Endothelial cell of umbilical vein (primary cell): ENCODE results near the gene FAM72B. TPM values are rescaled to one million over a fixed set of nuclear protein-coding genes. Genes with fewer than 3 reads are reported as not detected.
"Not testable (repeated sequence)": the region's sequence is repeated elsewhere in the genome, so short reads cannot be mapped to it uniquely, and the experiment has no call there.

Experiments
- BruUV-seq: library from RNA; stranded (reverse); fragments of 400-500 nt; replicated peaks from 2 replicates; lab custom pipeline; 2021; lab: Mats Ljungman, UMichigan
- CTCF ChIA-PET: fragments of 300-600, 350-600 bp; sonication (Branson Sonifier 250); formaldehyde crosslinking; loops from one replicate; lab custom pipeline; 2021; ENCODE audit warnings: antibody characterized with exemption, inconsistent platforms; lab: Charles Lee
- POLR2A ChIA-PET: fragments of 300-600, 350-600 bp; sonication (Branson Sonifier 250); formaldehyde crosslinking; loops from one replicate; lab custom pipeline; 2021; ENCODE audit warnings: antibody characterized with exemption, inconsistent platforms; lab: Charles Lee
- DNase-seq: peaks from one replicate; pipeline ENCODE4 v3.0.0-alpha.2; 2011; ENCODE audit warnings: low read depth, low spot score
- FAIRE-seq: peaks from 2 replicates; lab custom pipeline; 2011; peaks lifted over from hg19 to GRCh38; lab: Jason Lieb, UNC
- H2AFZ ChIP-seq: 2 replicates; pipeline ENCODE4 v1.6.0; 2012; ENCODE audit warnings: low read depth, low read length, control low read depth, inconsistent platforms
- H3K27ac ChIP-seq: 2 replicates; pipeline ENCODE4 v1.5.1; 2011; ENCODE audit warnings: low read depth, mild to moderate bottlenecking, control low read depth, low read length, moderate library complexity; ENCODE audit not compliant: insufficient read depth
- H3K27me3 ChIP-seq, 2 experiments: 2 replicates each; pipeline versions ENCODE4 v1.6.0 to v1.6.1; 2011; ENCODE audit warnings: low read length in 2 of 2, mixed read lengths in 1 of 2; ENCODE audit not compliant: control insufficient read depth in 2 of 2, insufficient read depth in 2 of 2
- H3K36me3 ChIP-seq, 2 experiments: 2 replicates in 1 of 2; 3 replicates in 1 of 2; pipeline ENCODE4 v1.5.1; 2011; ENCODE audit warnings: low read length in 2 of 2, mild to moderate bottlenecking in 1 of 2, moderate library complexity in 1 of 2; ENCODE audit not compliant: control insufficient read depth in 2 of 2, insufficient read depth in 2 of 2; ENCODE audit errors: extremely low read depth in 1 of 2
- H3K4me1 ChIP-seq: 3 replicates; pipeline ENCODE4 v1.5.1; 2011; ENCODE audit warnings: mild to moderate bottlenecking, low read length; ENCODE audit not compliant: control insufficient read depth, insufficient read depth; ENCODE audit errors: extremely low read depth
- H3K4me2 ChIP-seq: 2 replicates; pipeline ENCODE4 v1.6.1; 2011; ENCODE audit warnings: low read length, control low read depth, mixed read lengths; ENCODE audit not compliant: insufficient read depth
- H3K4me3 ChIP-seq, 3 experiments: fragments of 200-600 bp in 1 of 3; sonication (generic), shearing (Covaris generic) in 1 of 3; replicated peaks in 1 of 3; 2 replicates each; pipeline ENCODE4 v1.5.1; 2011 to 2016; ENCODE audit warnings: control low read depth in 3 of 3, low read length in 3 of 3, mild to moderate bottlenecking in 2 of 3, inconsistent platforms in 1 of 3, low read depth in 1 of 3, moderate library complexity in 1 of 3; ENCODE audit not compliant: insufficient read depth in 1 of 3
- H3K79me2 ChIP-seq: 2 replicates; pipeline ENCODE4 v1.6.0; 2012; ENCODE audit warnings: low read length, inconsistent platforms; ENCODE audit not compliant: control insufficient read depth, insufficient read depth
- H3K9ac ChIP-seq: replicated peaks from 2 replicates; pipeline ENCODE3; 2011; ENCODE audit warnings: low read length, control low read depth; ENCODE audit not compliant: insufficient read depth; ENCODE audit errors: extremely low read depth
- H3K9me1 ChIP-seq: replicated peaks from 3 replicates; pipeline ENCODE4 v1.6.0; 2011; ENCODE audit warnings: mild to moderate bottlenecking, low read length; ENCODE audit not compliant: control insufficient read depth, insufficient read depth; ENCODE audit errors: extremely low read depth
- H3K9me3 ChIP-seq: replicated peaks from 2 replicates; pipeline ENCODE4 v1.5.1; 2012; ENCODE audit warnings: low read length, inconsistent platforms; ENCODE audit not compliant: control insufficient read depth, insufficient read depth
- H4K20me1 ChIP-seq: replicated peaks from 2 replicates; pipeline ENCODE3; 2011; ENCODE audit warnings: mild to moderate bottlenecking, low read length; ENCODE audit not compliant: control insufficient read depth, insufficient read depth; ENCODE audit errors: extremely low read depth
- dilution Hi-C: fragments of 300-500 bp; cut with MboI; formaldehyde crosslinking; loops from one replicate; pipeline ENCODE4 v1.15.0; 2019; ENCODE audit warnings: low sequenced_read_pairs; ENCODE audit not compliant: extremely low pct_ligation_motif_present
- intact Hi-C: fragments of 100-400 bp; cut with micrococcal nuclease; formaldehyde crosslinking; loops from one replicate; pipeline ENCODE4 v1.10.0; 2022
- polyA plus RNA-seq, 4 experiments: library from polyadenylated mRNA; depleted of rRNA in 3 of 4; stranded (reverse) in 3 of 4; unstranded in 1 of 4; fragments of >200 nt; gene quantifications; 2 replicates each; pipeline versions ENCODE4 v1.2.1 to v1.2.3, GENCODE V29; 2011 to 2012; ENCODE audit warnings: missing spikeins in 1 of 4
- total RNA-seq: library from RNA; stranded (reverse); gene quantifications from 2 replicates; pipeline ENCODE4 v1.2.3, GENCODE V29; 2021

FAM72B gene
- total and polyA plus RNA-seq, 2 donors (not counting 3 experiments of a cell fraction or from before 2014, with no cell fraction given), result 1.9 to 6.5 TPM

GRCh38 chr1:121227544-121228330 lies 43.6 kb upstream of the FAM72B start:
- FAIRE-seq, CTCF ChIA-PET, dilution Hi-C loops, H3K27ac ChIP-seq, H3K4me2 ChIP-seq, H4K20me1 ChIP-seq, POLR2A ChIA-PET, H3K36me3 ChIP-seq, BruUV-seq, H2AFZ ChIP-seq, H3K9ac ChIP-seq, H3K4me1 ChIP-seq, H3K79me2 ChIP-seq, intact Hi-C loops, H3K9me1 ChIP-seq, H3K27me3 ChIP-seq, H3K4me3 ChIP-seq, H3K9me3 ChIP-seq, DNase-seq: not testable (repeated sequence)

- BruUV-seq, H3K27me3 ChIP-seq, H3K9ac ChIP-seq, H3K4me1 ChIP-seq, CTCF ChIA-PET, H2AFZ ChIP-seq, dilution Hi-C loops, intact Hi-C loops, H3K9me1 ChIP-seq, H3K4me2 ChIP-seq, H3K79me2 ChIP-seq, H4K20me1 ChIP-seq, H3K36me3 ChIP-seq, DNase-seq, H3K27ac ChIP-seq, H3K9me3 ChIP-seq, FAIRE-seq, POLR2A ChIA-PET, H3K4me3 ChIP-seq: not testable (repeated sequence)
Measured at GRCh38 chr1:121226925-121227324, 42.8 kb upstream of the FAM72B start.

- H3K4me2 ChIP-seq, BruUV-seq, CTCF ChIA-PET, H3K79me2 ChIP-seq, H4K20me1 ChIP-seq, H3K27me3 ChIP-seq, POLR2A ChIA-PET, DNase-seq, FAIRE-seq, dilution Hi-C loops, H2AFZ ChIP-seq, H3K9ac ChIP-seq, H3K4me1 ChIP-seq, H3K4me3 ChIP-seq, intact Hi-C loops, H3K9me3 ChIP-seq, H3K27ac ChIP-seq, H3K36me3 ChIP-seq, H3K9me1 ChIP-seq: not testable (repeated sequence)
Measured at GRCh38 chr1:121226295-121226904, 42.3 kb upstream of the FAM72B start.

- H3K9ac ChIP-seq, dilution Hi-C loops, POLR2A ChIA-PET, H3K9me3 ChIP-seq, FAIRE-seq, CTCF ChIA-PET, H2AFZ ChIP-seq, H3K4me2 ChIP-seq, H3K4me3 ChIP-seq, H3K4me1 ChIP-seq, H3K27ac ChIP-seq, intact Hi-C loops, H4K20me1 ChIP-seq, H3K36me3 ChIP-seq, H3K9me1 ChIP-seq, DNase-seq, BruUV-seq, H3K79me2 ChIP-seq, H3K27me3 ChIP-seq: not testable (repeated sequence)
Measured at GRCh38 chr1:121224714-121225113, 40.6 kb upstream of the FAM72B start.
